HG03575 (cell line): ENCODE results near the gene BIRC2.

Experiments
- ATAC-seq: cut with Tn5 transposase; IDR thresholded peaks from one replicate; pipeline ENCODE4 v1.9.1; 2021; ENCODE audit not compliant: unreplicated experiment, insufficient number of reproducible peaks, low FRiP score; ENCODE audit errors: extremely low read depth

The BIRC2 gene

DNA sequence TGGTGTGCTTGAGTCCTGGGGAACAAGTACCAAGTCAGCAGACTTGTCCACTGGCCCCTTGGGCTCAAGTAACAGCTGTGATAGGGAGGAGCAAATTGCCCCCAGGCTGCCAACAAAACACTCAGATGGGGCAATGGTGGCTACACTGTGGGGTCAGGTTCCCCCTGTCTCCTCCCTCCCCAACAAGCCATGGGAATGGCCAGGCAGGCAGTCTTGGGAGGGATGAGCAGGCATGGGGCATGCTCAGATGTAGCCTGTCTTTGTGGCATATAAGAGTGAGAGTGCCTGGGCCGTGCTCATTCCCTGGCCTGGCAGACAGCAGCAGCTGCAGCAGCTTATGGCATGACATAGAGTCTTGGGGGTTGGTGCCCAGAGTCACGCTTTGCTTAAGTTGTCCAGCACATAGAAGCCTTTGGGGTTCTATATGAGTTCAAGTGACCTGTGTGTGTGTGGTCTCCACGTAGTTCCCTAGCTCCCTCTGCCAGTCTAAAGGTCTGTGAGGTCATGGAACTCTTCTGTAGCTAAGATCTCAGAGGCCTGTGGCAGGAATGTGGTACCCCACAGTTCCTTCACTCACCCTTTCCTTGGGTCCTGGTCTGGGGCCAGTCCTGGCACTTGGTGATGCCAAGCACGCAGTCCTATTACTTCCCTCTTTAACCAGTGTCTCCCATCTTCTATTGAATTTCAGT lies 44.7 kb downstream of the BIRC2 start:
- ATAC-seq = no peak

DNA sequence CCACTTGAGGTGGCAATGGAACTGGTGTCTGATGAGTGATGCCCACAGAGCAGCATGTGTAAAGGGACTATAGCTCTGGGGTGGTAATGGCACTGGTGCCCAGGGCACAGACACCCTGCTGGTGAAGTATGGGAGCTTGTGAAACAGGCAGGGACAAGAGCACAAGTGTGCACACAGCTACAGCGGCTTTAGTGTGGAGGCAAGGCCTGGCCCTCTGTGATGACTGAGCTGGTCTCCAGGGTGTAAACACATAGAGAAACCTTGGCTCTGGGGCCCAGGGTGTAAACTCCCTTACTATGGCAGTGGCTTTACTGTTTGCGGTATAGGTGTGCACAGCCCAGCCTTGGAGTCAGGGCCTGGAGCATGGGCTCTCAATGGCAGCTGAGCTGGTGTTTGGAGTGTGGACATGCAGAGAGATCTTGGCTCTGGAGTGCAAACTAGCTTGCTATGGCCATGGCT lies 46.3 kb downstream of the BIRC2 start:
- ATAC-seq = no peak

DNA sequence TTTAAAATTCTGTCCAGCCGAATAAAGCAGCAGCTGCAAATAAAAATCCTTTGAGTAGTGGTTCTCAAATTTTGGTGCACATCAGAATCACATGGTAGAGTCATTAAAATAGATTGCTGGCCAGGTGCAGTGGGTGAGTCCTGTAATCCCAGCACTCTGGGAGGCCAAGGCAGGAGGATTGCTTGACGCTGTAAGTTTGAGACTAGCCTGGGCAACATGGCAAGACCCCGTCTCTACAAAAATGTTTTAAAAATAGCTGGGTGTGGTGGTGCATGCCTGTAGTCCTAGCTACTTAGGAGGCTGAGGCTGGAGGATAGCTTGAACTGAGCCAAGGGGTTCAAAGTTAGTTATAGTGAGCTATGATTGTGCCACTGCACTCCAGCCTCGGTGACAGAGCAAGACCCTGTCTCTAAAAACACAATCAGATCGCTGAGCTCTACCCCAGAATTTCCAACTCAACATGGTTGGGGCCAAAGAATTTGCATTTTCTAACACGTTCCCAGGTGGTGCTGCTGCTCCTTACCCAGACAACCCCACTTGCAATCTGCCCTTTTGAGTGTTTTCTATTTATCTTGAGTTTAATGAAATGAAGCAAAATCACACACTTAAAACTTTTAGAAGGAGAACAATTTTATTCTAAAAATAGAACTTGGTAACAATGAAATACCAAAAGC lies 48.8 kb downstream of the BIRC2 start:
- ATAC-seq = no peak

DNA sequence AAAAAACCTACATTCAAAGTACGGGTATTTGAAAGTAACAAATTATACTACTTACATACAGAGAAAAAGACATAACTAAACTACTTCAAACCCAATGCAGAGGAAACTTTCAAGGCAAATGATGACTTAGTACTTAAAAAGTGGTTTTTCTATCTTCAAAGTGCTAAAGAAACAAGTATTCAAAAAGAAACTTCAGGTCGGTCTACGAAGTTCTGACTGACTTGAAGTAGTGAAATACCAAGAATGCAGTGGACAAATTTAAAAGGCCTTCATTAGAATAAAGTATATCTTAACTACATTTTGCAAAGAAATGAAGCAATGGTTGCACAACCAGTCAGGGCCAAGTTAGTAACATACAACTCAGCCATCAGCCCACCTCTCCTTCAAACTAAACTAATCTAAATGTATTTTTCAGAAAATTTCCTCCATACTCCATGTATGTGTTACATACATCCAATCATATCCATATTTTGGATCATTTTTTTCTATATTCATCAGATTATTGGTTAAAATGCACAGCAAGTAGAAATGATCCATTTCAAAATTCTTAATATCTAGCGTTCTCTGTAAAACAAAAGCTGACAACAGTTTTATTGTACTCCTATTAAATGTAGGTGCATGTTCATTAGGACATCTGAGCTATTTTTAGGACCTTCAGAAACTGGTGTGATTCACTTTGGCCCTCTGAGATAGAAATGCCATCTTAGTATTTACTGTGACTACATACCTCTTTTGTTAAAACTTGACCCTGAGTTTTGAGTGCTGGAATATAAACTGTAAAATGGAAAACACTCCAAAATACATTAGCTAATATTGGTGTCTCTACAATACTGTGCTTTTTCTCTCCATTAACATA lies 49.9 kb downstream of the BIRC2 start:
- ATAC-seq = no peak

DNA sequence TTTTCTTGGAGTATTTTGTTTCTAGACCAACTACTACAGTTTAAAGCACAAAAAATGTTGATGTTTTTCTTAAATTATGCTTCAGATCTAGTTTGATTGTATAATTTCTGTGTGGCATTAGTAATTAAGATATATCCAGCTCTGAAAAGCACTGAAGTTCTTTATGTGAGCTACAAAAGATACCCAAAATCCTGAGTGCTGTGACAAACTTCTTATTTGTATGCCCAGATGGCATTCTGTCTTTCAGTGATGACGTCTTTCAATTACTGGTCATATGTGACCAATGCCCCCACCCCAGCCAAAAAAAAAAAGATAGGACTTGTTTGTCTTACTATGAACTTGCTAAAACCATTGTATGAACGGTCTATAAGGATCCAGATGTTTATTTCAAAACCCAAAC lies 51.3 kb downstream of the BIRC2 start:
- ATAC-seq = no peak

DNA sequence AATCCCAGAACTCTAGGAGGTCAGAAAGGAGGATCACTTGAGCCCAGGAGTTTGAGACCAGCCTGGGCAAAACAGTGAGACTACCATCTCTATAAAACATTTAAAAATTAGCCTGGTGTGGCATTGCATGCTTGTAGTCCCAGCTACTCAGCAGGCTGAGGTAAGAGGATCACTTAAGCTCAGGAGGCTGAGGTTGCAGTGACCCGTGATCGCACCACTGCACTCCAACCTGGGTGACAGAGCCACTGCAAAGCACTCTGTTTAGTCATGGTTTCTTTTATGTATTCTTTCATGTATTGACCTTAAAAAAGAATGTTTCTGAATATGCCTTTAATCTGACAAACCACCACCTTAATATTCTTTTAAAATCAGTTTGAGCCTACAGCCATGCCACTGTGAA lies 52.2 kb downstream of the BIRC2 start:
- no peak for ATAC-seq

GRCh38 chr11:102400603-102401002 lies 53.6 kb downstream of the BIRC2 start:
- no peak for ATAC-seq

- no peak for ATAC-seq
These were observed 54.9 kb downstream of the BIRC2 start for GRCh38 chr11:102401905-102402304.

- no peak for ATAC-seq
These were observed 55.5 kb downstream of the BIRC2 start for GRCh38 chr11:102402548-102402947.

GRCh38 chr11:102405501-102405900 lies 58.5 kb downstream of the BIRC2 start:
- ATAC-seq = no peak

- ATAC-seq = no peak
These were observed 59.1 kb downstream of the BIRC2 start for GRCh38 chr11:102406099-102406498.

DNA sequence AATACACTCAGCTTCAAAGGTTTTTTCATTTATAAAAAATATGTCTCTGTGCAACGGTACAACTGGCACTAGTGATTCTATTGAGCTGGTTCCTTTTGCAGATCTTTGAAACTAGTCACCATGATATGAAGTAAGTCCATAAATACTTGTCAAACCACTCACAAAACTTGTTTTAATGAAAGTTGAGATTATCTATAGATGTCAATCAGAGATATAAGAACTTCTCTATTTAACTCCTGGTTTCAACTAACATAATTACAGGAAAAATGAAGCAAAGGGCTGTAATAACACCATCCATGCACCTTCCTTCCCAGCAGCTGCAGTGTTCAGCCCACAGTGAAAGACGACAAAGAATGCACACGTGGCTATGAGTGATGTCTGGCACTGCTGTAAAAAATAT lies 60.9 kb downstream of the BIRC2 start:
- ATAC-seq = no peak

- ATAC-seq = no peak
These were observed 61.3 kb downstream of the BIRC2 start for GRCh38 chr11:102408339-102408738.

- ATAC-seq = no peak
These were observed 63.4 kb downstream of the BIRC2 start for GRCh38 chr11:102410382-102410784.

DNA sequence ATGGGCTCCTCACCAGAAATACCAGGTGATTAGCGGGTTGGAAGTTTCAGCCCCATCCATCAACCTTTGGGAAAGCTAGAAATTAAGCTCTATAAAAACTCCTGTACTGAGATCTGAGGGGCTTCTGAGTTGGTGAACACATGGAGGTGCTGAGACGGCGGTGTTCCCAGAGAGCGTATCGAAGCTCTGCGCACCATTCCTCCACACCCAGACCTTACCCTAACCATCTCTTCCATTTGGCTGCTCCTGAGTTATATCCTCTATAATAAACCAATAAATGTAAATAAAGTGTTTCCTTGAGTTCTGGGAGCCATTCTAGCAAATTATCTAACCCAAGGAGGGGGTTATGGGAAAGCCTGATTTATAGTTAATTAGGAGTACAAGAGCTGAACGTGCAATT lies 64.1 kb downstream of the BIRC2 start:
- no peak for ATAC-seq

GRCh38 chr11:102413497-102413896 lies 66.5 kb downstream of the BIRC2 start:
- ATAC-seq = no peak

GRCh38 chr11:102414559-102414958 lies 67.5 kb downstream of the BIRC2 start:
- ATAC-seq = no peak

DNA sequence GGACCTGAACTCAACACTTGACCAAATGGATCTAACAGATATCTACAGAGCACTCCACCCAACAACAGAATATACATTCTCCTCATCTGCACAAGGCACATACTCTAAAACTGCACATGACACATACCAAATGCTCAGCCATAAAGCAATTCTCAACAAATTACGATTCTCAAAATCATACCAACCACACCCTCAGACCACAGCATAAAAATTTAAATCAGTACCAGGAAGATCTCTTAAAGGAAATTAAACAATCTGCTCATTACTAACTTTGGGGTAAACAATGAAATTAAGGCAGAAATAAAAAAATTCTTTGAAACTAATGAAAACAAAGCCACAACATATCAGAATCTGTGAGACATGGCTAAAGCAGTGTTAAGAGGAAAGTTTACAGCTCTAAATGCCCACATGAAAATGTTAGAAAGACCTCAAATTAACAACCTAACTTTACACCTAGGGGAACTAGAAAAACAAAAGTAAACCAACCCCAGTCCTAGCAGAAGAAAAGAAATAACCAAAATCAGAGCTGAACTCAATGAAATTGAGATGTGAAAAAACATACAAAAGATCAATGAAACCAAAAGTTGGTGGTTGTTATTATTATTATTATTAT lies 68.4 kb downstream of the BIRC2 start:
- no peak for ATAC-seq

DNA sequence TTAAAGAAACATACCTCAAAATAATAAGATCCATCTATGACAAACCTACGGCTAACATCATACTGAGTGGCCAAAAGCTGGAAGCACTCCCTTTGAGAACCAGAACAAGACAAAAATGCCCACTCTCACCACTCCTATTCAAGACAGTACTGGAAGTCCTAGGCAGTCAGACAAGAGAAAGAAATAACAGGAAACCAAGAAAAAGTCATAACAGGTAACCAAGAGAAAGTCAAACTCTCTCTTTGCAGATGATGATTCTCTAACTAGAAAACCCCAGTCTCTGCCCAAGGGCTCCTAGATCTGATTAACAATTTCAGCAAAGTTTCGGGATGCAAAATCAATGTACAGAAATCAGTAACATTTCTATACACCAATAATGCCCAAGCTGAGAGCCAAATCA lies 70.0 kb downstream of the BIRC2 start:
- ATAC-seq = no peak
